ENCODE results near the gene ZNF674.

DNA sequence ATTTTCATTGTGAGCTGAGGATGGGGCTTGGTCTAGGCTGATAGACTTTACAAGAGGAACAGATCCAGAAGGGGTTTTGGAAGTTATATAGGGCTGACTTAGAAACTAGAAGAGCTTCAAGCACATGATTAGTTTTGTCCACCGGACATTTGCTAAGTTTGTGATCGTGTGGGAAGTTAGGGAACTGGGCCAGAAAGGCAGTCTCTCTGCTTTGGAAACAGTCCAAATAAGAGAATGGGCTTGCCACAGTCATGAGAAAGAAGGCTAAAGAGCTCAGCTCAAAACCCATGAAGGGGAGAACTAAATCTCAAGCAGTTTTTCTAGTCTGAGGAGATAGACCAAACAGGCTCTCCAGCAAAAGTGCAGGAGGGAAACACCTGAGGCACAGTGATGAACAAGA is 67.8 kb downstream of the ZNF674 start:
- TF ChIP-seq, protein P1, sequence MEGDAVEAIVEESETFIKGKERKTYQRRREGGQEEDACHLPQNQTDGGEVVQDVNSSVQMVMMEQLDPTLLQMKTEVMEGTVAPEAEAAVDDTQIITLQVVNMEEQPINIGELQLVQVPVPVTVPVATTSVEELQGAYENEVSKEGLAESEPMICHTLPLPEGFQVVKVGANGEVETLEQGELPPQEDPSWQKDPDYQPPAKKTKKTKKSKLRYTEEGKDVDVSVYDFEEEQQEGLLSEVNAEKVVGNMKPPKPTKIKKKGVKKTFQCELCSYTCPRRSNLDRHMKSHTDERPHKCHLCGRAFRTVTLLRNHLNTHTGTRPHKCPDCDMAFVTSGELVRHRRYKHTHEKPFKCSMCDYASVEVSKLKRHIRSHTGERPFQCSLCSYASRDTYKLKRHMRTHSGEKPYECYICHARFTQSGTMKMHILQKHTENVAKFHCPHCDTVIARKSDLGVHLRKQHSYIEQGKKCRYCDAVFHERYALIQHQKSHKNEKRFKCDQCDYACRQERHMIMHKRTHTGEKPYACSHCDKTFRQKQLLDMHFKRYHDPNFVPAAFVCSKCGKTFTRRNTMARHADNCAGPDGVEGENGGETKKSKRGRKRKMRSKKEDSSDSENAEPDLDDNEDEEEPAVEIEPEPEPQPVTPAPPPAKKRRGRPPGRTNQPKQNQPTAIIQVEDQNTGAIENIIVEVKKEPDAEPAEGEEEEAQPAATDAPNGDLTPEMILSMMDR (conservative IDR thresholded peaks at IDR 0.05; ENCODE audit: low read depth, low read length) = no peak
- TF ChIP-seq EZH2 (IDR thresholded peaks at IDR 0.05; ENCODE audit: borderline replicate concordance, low read depth, low read length, poor library complexity, severe bottlenecking) = no peak
